ENCODE measurements around the gene TMCC3. TPM values are rescaled to one million over a fixed set of nuclear protein-coding genes. Genes with fewer than 3 reads are reported as not detected.
A peak's percentile ranks its signal among the peaks of the same experiment; 100 is the strongest.

Gene TMCC3
- total RNA-seq, 2 experiments from 2014 or later, result 5.7 to 9.4 TPM

DNA sequence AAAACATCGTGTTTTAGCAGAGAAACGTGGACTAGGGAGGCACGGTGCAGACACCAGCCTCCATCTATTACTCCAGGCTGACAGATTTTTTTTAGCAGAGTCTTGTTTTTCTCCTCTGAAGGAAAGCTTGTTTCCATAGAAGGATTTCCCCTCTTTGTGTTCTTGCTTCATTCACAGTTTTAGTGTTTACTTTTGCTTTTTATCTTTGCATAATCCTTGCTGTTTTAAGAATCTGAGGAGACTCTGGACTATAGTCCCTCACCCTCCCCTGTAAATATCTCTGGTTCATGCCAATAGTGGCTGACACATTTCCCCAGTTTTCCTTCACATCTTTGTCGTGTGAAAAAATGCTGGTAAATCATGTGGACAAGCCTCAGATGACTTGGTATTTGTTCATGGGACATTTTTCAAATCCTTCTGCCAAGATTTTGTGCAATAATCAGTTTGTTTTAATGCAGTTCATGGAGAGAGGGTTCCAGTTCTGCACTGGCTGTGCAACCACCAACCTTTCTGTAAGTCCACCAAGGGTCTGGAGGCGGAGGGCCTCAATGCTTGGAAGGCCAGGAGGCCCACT is 39.9 kb upstream of the TMCC3 start:
- no peaks in the 10 kb centered on the region for H3K9me2 ChIP-seq (ENCODE audit: insufficient read depth, low read length)
- intact Hi-C loops (cut with micrococcal nuclease; ENCODE audit: unreplicated experiment), result no loop called here
- no peaks in the 10 kb centered on the region for H3K79me2 ChIP-seq (ENCODE audit: insufficient read depth, low read depth, low read length)
- H3K27ac ChIP-seq (ENCODE audit: low read depth, low read length, poor library complexity, severe bottlenecking), result no peak overlapping the region
- H3K9me3 ChIP-seq (ENCODE audit: low read length), result no peaks in the 10 kb centered on the region
- DNase-seq (ENCODE audit: low spot score), result no peak
- no peaks in the 10 kb centered on the region for H3K36me3 ChIP-seq (ENCODE audit: insufficient read depth, low read length)
- no TSS peak for BruUV-seq (replicated peaks)
- ChIA-PET CTCF (ENCODE audit: unreplicated experiment) (no interaction called here), POLR2A (interaction anchor here (0.5 to 1.2 kb wide), 4 partner anchors 65 to 544 kb away, joined by 3 to 6 read pairs (median 4); no protein-coding TSS in a partner anchor)
- peak overlapping the region; percentile 37; the same call in 1 of the 2 replicates for H2AFZ ChIP-seq (ENCODE audit: low read length)
- H3K4me3 ChIP-seq (ENCODE audit: low read depth, low read length, poor library complexity, severe bottlenecking), result no peak overlapping the region
- TF ChIP-seq, protein P1, sequence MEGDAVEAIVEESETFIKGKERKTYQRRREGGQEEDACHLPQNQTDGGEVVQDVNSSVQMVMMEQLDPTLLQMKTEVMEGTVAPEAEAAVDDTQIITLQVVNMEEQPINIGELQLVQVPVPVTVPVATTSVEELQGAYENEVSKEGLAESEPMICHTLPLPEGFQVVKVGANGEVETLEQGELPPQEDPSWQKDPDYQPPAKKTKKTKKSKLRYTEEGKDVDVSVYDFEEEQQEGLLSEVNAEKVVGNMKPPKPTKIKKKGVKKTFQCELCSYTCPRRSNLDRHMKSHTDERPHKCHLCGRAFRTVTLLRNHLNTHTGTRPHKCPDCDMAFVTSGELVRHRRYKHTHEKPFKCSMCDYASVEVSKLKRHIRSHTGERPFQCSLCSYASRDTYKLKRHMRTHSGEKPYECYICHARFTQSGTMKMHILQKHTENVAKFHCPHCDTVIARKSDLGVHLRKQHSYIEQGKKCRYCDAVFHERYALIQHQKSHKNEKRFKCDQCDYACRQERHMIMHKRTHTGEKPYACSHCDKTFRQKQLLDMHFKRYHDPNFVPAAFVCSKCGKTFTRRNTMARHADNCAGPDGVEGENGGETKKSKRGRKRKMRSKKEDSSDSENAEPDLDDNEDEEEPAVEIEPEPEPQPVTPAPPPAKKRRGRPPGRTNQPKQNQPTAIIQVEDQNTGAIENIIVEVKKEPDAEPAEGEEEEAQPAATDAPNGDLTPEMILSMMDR (conservative IDR thresholded peaks at IDR 0.05; ENCODE audit: low read length), result no peak
- TF ChIP-seq EZH2phosphoT487 (IDR thresholded peaks at IDR 0.05; ENCODE audit: borderline replicate concordance, low read depth, low read length), result no peak
- H3K4me2 ChIP-seq (ENCODE audit: low read length), result peak overlapping the region; percentile 3; the same call in 1 of the 2 replicates
- H3K4me1 ChIP-seq (ENCODE audit: insufficient read depth, low read length, poor library complexity, severe bottlenecking), result peaks cover 8% of the 10 kb centered on the region
- H4K20me1 ChIP-seq (ENCODE audit: insufficient read depth, low read length), result no peaks in the 10 kb centered on the region

DNA sequence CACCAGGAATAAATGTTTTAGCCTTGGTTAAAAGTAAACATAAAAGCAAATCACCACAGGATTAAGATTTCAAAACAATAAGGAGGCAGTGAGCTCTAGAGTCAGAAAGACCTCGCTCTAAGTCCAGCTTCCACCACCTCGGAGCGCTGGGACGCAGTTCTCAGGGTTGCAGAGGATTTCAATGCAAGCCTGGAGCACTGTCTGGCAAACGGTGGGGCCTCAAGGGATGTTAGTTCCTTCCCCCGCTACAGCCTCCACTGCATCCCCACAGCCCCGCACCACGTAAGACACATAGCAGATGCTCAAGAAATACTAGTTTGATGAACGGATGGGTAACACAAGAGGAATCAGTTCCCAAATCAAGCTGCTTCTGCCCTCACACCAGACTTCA is 39.3 kb upstream of the TMCC3 start:
- H4K20me1 ChIP-seq (ENCODE audit: insufficient read depth, low read length), result no peaks in the 10 kb centered on the region
- no peak for TF ChIP-seq EZH2phosphoT487 (IDR thresholded peaks at IDR 0.05; ENCODE audit: borderline replicate concordance, low read depth, low read length)
- TF ChIP-seq, protein P1 (conservative IDR thresholded peaks at IDR 0.05; ENCODE audit: low read length), result no peak
- peak overlapping the region; percentile 37; the same call in 1 of the 2 replicates for H2AFZ ChIP-seq (ENCODE audit: low read length)
- H3K27ac ChIP-seq (ENCODE audit: low read depth, low read length, poor library complexity, severe bottlenecking), result no peak overlapping the region
- ChIA-PET POLR2A (interaction anchor here (0.7 to 1.2 kb wide), 2 partner anchors 67 to 543 kb away, joined by 3 to 6 read pairs; no protein-coding TSS in a partner anchor), CTCF (ENCODE audit: unreplicated experiment) (no interaction called here)
- DNase-seq (ENCODE audit: low spot score), result no peak
- no TSS peak for BruUV-seq (replicated peaks)
- H3K36me3 ChIP-seq (ENCODE audit: insufficient read depth, low read length), result no peaks in the 10 kb centered on the region
- H3K79me2 ChIP-seq (ENCODE audit: insufficient read depth, low read depth, low read length), result no peaks in the 10 kb centered on the region
- H3K4me2 ChIP-seq (ENCODE audit: low read length), result peak overlapping the region; percentile 3; the same call in 1 of the 2 replicates
- H3K9me3 ChIP-seq (ENCODE audit: low read length), result no peaks in the 10 kb centered on the region
- H3K4me3 ChIP-seq (ENCODE audit: low read depth, low read length, poor library complexity, severe bottlenecking), result no peak overlapping the region
- H3K9me2 ChIP-seq (ENCODE audit: insufficient read depth, low read length), result no peaks in the 10 kb centered on the region
- H3K4me1 ChIP-seq (ENCODE audit: insufficient read depth, low read length, poor library complexity, severe bottlenecking), result peaks cover 8% of the 10 kb centered on the region
- intact Hi-C loops (cut with micrococcal nuclease; ENCODE audit: unreplicated experiment), result no loop called here

DNA sequence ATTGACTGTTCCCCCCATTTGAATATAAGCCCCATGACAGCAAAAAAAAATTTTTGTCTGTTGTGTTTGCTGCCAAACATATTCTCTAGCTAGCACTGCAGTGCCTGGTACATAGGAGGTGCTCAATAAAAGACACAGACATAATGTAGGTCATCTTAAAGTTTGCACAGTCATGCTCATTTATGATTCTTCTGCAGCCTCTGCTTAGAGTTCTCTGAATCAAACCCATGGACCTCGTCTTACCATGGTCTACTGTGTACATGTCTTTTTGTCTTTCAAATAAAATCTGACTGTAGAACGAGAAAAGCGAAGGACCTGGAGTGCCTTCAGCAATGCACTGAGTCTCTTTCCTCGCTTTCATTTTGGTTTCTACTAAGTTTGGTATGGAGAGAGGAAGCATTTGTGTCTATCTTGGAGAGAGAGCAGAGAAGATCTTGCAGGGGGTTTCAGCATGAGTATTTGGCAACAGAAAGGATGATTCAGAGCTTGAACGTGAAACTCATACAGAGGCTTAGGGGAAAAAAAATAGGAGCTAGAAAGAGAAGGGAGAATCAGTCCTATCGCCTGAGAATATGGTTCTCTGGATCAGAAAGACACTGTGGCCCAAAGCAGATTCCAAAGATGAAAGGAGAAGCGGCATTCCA is 38.8 kb upstream of the TMCC3 start:
- no peak overlapping the region for H2AFZ ChIP-seq (ENCODE audit: low read length)
- intact Hi-C loops (cut with micrococcal nuclease; ENCODE audit: unreplicated experiment), result no loop called here

More for the DNA sequence above, 38.8 kb upstream of the TMCC3 start:
- Histone ChIP-seq H3K9me2 (ENCODE audit: insufficient read depth, low read length) (no peaks in the 10 kb centered on the region), H3K27ac (ENCODE audit: low read depth, low read length, poor library complexity, severe bottlenecking) (no peak overlapping the region), H3K79me2 (ENCODE audit: insufficient read depth, low read depth, low read length) (no peaks in the 10 kb centered on the region), H3K4me2 (ENCODE audit: low read length) (no peak overlapping the region), H3K4me1 (ENCODE audit: insufficient read depth, low read length, poor library complexity, severe bottlenecking) (peaks cover 8% of the 10 kb centered on the region), H3K36me3 (ENCODE audit: insufficient read depth, low read length) (no peaks in the 10 kb centered on the region), H4K20me1 (ENCODE audit: insufficient read depth, low read length) (no peaks in the 10 kb centered on the region), H3K9me3 (ENCODE audit: low read length) (no peaks in the 10 kb centered on the region), H3K4me3 (ENCODE audit: low read depth, low read length, poor library complexity, severe bottlenecking) (no peak overlapping the region)
- ChIA-PET CTCF (ENCODE audit: unreplicated experiment) (no interaction called here), POLR2A (interaction anchor here (1.2 kb wide), 1 partner anchor 66 kb away, joined by 6 read pairs; no protein-coding TSS in a partner anchor)
- TF ChIP-seq, protein P1 (conservative IDR thresholded peaks at IDR 0.05; ENCODE audit: low read length), result no peak
- TF ChIP-seq EZH2phosphoT487 (IDR thresholded peaks at IDR 0.05; ENCODE audit: borderline replicate concordance, low read depth, low read length), result no peak
- DNase-seq (ENCODE audit: low spot score), result no peak
- BruUV-seq (replicated peaks), result no TSS peak

Measured in OCI-LY7 (cell line).